Right ventricle myocardium superior (tissue), 1 donor: ENCODE measurements around the gene MMS22L. TPM values are rescaled to one million over a fixed set of nuclear protein-coding genes. Genes with fewer than 3 reads are reported as not detected.

ENCODE experiments used
- ATAC-seq: fragments of 200-7000 bp; cut with Tn5 transposase; one replicate; pipeline ENCODE4 v1.9.1; 2020; ENCODE audit warnings: mild to moderate bottlenecking; ENCODE audit not compliant: poor library complexity
- DNase-seq: peaks from one replicate; pipeline ENCODE4 v3.0.0-alpha.2; 2020
- intact Hi-C: fragments of 100-400 bp; cut with DNase I; formaldehyde crosslinking; loops from one replicate; pipeline ENCODE4 v1.11.2; 2022
- long read RNA-seq: library from polyadenylated mRNA; unstranded; transcript quantifications from one replicate; pipeline ENCODE4 v2.0.0, GENCODE V29; 2021
- total RNA-seq: library from RNA; stranded (reverse); fragmentation: NEBNext Ultra II Directional; extraction: Animal tissue kit (Norgen Biotek cat#: 25700); gene quantifications from one replicate; pipeline ENCODE4 v1.2.1, GENCODE V29; 2021
- donor health status: DM: no; HTN: yes; CAD: no; lungs with severe emphysema.

The MMS22L gene, protein sequence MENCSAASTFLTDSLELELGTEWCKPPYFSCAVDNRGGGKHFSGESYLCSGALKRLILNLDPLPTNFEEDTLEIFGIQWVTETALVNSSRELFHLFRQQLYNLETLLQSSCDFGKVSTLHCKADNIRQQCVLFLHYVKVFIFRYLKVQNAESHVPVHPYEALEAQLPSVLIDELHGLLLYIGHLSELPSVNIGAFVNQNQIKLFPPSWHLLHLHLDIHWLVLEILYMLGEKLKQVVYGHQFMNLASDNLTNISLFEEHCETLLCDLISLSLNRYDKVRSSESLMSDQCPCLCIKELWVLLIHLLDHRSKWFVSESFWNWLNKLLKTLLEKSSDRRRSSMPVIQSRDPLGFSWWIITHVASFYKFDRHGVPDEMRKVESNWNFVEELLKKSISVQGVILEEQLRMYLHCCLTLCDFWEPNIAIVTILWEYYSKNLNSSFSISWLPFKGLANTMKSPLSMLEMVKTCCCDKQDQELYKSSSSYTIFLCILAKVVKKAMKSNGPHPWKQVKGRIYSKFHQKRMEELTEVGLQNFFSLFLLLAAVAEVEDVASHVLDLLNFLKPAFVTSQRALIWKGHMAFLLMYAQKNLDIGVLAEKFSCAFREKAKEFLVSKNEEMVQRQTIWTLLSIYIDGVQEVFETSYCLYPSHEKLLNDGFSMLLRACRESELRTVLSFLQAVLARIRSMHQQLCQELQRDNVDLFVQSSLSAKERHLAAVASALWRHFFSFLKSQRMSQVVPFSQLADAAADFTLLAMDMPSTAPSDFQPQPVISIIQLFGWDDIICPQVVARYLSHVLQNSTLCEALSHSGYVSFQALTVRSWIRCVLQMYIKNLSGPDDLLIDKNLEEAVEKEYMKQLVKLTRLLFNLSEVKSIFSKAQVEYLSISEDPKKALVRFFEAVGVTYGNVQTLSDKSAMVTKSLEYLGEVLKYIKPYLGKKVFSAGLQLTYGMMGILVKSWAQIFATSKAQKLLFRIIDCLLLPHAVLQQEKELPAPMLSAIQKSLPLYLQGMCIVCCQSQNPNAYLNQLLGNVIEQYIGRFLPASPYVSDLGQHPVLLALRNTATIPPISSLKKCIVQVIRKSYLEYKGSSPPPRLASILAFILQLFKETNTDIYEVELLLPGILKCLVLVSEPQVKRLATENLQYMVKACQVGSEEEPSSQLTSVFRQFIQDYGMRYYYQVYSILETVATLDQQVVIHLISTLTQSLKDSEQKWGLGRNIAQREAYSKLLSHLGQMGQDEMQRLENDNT
- total RNA-seq, result 1.9 TPM
- long read RNA-seq, partial matches to known transcripts, result 0 of 2 reads
- long read RNA-seq, other reads (novel, unspliced or antisense), result 2 of 2 reads

DNA sequence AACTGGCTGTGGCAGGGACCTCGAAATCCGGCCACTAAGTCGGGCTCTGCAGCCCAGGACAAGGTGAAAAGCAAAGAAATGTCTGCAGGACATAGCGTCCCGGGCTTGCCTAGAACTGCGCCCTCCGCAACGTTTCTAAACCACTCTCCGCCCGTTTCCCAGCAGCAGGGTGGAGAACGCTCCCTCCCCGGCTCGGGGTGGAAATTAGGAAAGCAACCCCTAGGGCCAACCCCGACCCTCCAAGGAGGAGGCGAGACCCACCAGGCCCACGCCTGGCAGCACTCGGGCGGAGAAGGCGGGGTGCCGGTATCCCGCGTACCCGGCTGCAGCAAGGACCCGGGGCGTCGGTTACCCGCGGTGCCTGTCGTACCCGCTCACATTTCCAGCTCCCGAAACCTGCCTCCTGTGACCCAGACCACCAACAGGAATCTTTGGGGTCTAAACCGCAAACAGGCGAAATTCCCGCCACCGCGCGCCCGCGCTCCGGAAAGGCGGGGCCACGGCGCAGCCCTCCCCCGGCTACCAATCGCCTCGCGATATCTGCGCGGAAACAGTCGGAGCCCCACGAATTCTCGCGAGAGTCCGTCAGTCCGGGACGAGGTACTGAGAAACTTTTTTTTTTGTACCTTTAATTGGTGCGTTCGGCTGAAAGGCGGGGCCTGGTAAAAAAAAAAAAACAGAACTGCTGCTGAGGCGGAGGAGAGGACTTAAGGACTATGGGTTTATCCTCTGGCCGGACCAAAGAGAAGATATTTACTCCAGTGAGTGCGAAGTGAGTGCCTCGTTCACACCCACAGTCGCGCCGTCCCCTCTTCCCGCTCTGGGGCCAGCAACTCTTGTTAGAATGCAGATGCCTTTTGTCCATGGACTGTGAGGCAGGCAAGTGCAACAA, at the start of gene MMS22L:
TSS of gene MMS22L (minus strand) at position 491 of the 892 bp plus-strand sequence. CDS start 739 bp downstream, outside the sequence.
- DNase-seq, result peak; percentile 96
- peak; percentile 100 for ATAC-seq
- intact Hi-C loops, result no loop called here

DNA sequence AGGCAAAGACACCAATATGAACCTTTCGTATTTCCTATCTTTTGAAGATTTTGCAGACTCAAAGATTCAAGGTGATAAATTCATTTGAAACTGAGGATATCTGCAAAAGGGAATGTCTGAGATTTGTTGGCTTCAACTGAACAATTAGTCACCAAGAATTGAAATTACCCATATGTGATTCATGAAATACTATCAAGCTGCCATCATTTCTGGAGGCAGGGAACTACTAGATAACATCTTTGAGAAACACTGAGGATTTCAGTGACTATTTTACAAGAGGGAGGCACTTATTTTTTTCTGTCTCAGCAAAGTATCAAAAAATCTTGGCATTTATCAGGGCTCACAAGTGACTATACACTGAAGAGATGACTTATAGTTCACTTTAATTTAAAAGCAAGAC, 39.8 kb upstream of the MMS22L start:
- no peak for DNase-seq
- no peak for ATAC-seq
- intact Hi-C loops, result no loop called here

DNA sequence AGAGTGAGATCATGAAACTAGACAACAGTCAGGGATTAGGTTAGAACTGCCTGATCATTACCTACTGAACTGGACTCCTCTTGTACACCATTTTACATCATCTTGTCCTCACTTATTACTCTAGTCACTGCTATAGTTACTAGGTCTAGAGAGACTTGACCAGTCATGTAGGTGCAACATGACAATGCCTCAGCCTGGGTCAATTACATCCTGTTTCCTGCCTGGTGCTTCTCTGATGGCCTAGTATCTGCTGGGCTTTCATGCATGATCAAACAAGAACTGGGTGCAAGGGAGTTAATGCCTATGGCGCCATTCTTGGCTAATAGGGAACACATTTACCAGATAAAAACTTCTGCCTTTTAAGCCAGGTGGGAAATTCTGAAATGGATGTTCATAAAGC, 39.2 kb upstream of the MMS22L start:
- intact Hi-C loops, result no loop called here
- DNase-seq (no peak), ATAC-seq (no peak)

DNA sequence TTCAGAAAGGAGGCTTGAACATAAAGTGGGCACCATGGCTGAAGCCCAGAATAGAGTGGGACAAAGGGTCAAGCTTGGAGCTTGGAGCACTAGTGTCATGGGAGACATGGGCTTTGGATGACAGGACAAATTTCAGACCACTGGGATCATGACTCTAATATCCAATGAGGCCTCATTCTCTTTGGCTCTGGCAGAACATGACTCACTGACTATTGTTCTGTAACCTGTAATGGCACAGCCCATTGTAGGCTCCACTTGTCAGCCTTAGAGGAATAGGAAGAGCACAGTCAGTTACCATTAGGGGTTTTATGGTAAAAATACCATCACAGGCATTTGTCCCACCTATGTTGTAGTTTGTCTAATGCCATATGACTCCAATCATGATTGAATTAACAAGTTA, 34.0 kb upstream of the MMS22L start:
- ATAC-seq (no peak), DNase-seq (no peak)
- intact Hi-C loops, result no loop called here

DNA sequence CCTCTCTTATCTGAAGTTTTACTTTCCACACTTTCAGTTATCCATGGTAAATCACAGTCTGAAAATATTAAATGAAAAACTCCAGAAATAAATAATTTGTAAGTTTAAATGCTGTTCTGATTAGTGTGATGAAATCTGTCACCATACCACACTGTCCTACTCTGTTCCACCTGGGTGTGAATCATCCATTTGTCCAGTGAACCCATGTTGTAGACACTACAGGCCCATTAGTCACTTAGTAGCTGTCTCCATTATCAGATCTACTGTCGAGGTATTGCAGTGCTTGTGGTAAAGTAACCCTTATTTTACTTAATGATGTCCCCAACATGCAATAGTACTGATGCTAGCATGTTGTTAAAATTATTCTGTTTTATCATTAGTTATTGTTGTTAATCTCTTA, 29.2 kb upstream of the MMS22L start:
- DNase-seq (no peak), ATAC-seq (no peak)
- intact Hi-C loops, result no loop called here

DNA sequence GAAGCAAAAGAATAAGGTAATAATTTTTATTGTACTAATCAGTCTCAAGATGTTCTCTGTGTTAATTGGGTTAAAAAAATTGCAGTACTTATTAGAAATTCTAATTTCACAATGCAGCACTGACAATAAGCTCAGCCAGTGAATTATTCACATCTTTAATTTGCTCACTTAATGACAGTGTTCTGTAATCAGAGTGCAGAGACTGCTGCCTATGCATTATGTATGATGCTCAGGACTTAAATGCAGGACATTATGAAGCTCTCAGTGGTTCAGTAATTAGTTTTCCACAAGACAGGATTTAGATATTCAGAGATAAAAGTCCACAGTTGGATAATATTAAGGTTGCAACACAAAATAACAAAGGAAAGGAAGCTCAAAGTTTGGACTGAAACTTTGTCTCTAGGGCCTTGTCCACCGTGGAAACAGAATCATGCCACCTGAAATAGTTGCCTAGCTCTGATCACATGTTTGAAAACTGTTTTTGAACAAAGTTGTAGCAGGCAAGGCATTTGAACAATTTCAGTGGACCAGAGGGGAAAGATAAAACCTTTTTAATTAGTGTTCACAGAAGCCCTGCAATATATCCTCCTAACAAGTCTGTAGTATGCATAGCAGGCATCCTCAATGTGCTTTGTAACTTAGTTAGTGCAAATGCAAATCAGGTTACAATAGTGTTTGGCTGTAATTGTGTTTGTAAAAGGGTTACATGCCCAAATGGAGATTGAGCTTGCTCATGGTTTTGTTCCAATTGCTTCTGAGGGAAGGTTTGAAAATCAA, 23.7 kb upstream of the MMS22L start:
- DNase-seq (no peak), ATAC-seq (no peak)
- intact Hi-C loops, result no loop called here

DNA sequence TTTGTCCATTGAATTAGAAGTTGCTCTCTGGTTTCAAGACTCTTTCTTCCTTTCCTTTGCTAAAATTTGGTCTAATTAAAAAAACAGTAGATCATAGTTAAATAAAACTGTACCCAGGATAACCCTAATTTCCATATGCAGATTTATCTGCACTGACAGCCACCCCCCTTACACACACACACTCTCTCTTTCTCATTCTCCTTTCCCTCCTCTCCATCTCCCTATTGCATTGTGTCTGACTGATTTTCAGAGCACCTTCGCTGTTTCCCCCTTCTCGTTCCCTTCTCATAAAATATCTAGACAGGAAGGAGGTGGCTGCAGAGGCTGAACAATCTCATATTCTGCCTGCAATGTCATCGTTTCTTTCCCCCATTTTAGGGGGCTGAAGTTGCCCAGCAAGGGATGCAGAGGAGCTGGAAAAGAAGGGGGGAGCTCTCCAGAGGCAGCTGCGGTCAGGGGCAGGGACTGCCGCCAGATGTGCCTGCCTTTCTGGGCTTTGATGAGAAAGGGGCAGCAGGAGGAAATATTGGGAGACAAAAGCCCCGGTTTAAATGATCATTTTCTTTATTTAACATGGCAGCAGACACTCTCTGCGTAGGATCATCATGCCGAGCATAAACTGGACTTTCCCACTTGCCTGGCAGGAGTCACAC, 22.5 kb upstream of the MMS22L start:
- intact Hi-C loops, result no loop called here

DNA sequence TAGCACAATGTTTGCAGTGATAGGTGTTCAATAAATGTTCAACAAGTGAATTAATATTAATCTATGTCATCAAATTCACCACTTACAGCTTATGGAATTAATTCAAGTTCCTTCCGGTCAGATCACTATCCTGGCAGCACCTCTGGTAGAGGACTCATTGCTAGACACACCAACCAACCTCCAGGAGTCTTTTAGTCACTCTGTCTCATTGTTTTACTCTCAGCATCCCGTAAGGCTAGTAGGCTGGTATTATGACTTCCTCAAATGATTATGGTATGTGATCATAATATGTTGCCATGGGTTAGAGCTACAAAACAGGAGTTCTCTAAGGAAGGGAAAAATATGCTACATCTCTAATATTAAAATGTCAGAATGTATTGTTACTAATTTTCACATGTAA, 21.7 kb upstream of the MMS22L start:
- no peak for DNase-seq
- ATAC-seq, result no peak
- intact Hi-C loops, result no loop called here

More for the DNA sequence above, 22.5 kb upstream of the MMS22L start:
- ATAC-seq (no peak), DNase-seq (no peak)

DNA sequence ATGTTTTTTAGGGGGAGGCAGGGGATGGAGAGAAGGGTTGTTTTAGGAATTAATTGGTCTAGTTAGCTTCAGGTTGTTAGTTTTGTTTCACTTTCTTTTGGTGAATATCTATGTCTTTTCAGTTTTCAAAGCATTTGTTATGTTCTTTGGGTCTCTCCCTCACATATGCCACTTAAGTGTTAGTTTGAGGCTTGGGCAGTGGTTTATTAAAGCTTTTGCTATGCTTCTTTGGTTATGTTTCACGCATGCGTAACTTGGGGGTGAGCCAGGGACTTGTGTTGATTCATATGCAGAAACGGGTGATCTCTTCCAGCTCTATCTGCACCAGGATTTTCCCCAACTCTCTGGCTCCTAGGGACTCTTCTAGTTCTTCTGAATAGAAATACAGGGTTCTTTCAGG, 11.4 kb upstream of the MMS22L start:
- ATAC-seq (no peak), DNase-seq (no peak)
- intact Hi-C loops, result no loop called here

DNA sequence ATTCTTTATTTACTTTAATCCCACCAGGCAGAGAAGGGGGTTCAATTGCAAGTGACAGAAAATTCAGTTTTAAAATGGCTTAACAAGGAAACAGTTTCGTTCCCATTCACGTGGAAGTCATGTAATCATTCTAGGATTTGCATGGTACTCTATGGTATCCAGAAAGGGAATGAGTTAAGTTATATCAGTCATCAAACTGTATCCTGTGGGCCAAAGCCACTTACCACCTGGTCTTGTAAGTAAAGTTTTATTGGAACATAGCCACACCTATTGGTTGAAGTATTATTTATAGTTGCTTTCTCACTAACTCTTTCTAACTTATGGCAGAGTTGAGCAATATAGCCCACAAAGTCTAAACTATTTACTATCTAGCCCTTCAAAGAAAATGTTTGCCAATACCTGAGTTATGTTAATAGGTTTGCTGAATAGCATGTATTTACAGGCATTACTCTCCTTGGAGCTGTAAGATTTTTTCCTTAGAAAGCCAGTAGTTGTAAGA, 10.2 kb upstream of the MMS22L start:
- intact Hi-C loops, result no loop called here
- no peak for DNase-seq
- no peak for ATAC-seq

DNA sequence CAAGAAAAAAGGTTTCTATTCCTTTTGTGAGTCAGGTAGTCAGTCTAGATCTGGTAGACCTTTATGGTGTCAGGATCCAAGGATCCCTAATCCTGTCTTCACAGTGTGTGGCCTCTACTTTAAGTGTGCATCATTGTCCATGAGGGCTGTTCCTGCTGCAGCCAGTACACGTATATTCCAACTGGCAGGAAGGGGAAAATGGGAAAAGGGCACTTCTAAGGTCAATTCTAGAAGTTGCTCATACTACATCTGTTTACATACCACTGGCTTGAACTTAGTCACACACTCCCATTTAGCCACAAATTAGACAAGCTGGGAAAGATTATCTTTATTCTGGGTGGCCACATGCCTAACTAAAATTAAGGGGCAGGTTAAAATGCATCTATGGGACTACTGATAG, 9.7 kb upstream of the MMS22L start:
- intact Hi-C loops, result no loop called here
- DNase-seq, result no peak
- ATAC-seq, result no peak

DNA sequence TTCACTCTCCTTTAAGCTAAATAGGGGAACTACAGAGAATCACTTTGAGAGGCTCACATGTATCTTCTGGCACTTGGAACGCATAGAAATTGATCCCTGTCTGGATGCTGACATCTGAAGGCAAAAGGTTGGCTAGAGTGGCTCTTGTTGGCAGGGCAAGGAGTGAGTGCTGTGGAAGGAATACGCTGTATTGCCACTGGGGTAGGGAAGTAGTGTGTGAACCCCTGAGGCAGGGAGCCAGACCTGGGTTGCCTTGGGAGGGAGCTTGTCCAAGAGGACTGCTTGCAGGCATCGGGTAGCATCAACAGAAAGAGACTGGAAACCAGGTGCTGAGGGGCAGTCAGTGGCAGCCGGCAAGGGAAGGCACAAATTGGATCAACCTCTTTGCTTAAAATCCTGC, 8.9 kb upstream of the MMS22L start:
- intact Hi-C loops, result no loop called here

DNA sequence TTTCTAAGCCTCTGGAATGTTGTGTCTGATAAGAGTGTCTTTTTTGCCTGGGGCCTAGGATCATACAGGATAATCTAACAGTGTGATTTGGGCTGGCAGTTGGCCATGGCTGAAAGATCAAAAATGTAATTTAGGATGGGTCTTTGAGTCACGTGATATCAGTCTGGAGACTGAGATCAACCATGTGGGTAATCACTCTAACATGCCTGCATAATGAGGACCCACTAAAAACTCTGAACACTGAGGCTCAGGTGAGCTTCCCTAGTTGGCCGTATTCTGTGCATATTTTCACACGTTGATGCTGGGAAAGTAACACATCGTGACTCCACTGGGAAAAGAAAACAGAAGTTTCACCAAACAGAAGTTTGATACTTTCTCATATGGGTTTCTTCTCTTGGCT, 6.3 kb upstream of the MMS22L start:
- intact Hi-C loops, result no loop called here
- ATAC-seq (no peak), DNase-seq (no peak)

More for the DNA sequence above, 8.9 kb upstream of the MMS22L start:
- no peak for DNase-seq
- ATAC-seq, result no peak

DNA sequence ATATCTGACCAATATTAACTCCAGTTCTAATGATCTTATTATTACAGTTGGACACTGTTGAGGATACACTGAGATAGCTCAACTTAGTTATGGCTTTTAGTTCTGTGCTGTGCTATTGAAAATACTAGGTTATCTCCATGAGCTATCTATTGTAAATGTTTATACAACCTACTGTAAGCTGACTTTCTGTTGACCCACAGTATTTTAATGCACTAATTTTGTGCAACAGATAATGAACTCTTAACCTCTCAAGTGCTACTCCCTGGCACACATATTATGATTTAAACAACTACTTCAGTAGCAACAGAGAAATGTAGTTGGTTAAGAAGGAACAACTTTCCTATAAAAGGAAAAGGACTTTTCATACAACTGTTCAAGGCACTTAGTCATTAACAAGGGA, 5.2 kb upstream of the MMS22L start:
- no peak for ATAC-seq
- intact Hi-C loops, result no loop called here
- no peak for DNase-seq

DNA sequence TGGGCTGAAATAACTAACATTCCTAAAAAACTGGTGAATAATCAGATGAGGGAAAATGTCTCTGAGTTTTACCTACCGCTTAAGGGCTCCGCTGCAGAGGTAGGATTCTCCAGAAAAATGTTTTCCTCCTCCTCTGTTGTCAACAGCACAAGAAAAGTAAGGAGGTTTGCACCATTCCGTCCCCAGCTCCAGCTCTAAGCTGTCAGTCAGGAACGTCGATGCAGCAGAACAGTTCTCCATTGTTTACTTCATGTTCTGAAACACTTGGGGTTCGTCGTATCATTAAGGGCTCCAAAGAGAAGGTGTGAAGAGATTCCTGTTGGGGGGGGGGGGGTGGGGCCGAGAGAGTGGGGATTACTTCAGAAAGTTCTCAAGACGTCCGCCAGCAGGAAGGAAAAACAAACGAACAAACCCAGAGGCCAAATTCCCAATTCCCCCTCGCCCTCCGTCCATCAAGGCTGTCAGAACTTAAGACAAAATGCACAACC, 734 bp downstream of the MMS22L start:
- intact Hi-C loops, result no loop called here
- no peak for ATAC-seq

DNA sequence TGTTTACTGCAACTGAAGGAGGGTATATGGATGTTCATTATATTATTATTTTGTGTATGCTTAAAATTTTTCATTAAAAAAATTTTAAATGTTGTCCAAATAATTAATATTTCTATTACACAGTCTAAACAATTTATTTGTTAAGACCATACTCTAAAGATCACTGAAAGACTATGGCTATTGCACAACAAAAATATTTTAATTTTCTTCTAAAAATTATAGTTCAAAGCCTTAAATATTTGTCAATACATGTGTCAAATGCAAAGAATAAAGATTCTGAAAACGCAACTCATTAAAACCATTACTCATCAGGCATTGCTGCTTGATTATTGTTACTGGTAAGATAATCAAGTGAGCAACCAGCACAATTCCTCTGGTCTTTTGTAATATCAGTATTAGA, 2.2 kb downstream of the MMS22L start:
- ATAC-seq, result no peak
- DNase-seq, result no peak
- intact Hi-C loops, result no loop called here

More for the DNA sequence above, 734 bp downstream of the MMS22L start:
- DNase-seq, result no peak

DNA sequence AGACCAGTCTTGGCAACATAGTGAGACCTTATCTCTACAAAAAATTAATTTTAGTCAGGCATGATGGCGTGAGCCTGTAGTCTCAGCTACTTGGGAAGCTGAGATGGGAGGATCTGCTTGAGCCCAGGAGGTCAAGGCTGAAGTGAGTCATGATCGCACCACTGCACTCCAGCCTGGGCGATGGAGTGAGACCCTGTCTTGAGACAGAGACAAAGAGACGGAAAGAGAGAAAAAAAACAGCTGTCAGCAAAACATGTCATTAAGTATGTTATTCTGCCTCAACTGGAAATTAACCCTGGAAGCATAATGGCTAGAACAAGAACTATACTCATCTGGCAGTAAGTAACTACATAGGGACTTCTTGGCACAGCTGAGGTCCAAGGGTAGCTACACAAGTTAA, 7.2 kb downstream of the MMS22L start:
- DNase-seq, result no peak
- intact Hi-C loops, result no loop called here
- no peak for ATAC-seq
